Hematopoietic multipotent progenitor cell treated with erythropoietin and hydrocortisone succinate and interleukin-3 and kit ligand, for 6 days (in vitro differentiated cells): ENCODE results near the gene NUDT13.
A peak's percentile ranks its signal among the peaks of the same experiment; 100 is the strongest.

Source experiments
- DNase-seq: peaks from one replicate; pipeline ENCODE4 v3.0.0-alpha.2; 2015

The NUDT13 gene

DNA sequence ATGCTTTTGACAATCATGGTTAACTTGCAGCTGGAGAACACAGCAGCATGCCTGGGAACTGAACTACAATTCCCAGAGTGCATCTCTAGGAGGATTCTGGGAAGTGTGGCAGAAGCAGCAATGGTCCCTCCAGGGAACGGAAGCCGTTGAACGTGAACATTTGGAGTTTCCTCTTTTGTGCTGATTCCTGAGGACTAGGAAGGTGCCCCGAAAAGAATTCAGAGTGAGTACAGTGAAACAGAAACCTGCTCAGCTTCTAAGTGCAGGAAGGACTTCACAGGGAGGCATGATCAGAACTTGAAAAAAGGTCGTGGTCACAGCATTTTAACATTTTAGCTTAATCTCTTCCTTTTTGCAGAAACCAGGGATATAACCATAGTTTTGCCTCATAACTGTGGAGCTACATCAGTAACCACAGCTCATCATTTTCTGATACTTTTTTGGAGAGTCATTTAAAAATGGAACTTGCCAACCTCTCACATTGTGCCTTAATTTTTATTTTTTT is at the start of gene NUDT13:
Gene NUDT13, plus strand, starts transcription at position 111 of the 505 bp plus-strand sequence. CDS start 3,911 bp downstream, outside the sequence.
- DNase-seq = peak; percentile 92

DNA sequence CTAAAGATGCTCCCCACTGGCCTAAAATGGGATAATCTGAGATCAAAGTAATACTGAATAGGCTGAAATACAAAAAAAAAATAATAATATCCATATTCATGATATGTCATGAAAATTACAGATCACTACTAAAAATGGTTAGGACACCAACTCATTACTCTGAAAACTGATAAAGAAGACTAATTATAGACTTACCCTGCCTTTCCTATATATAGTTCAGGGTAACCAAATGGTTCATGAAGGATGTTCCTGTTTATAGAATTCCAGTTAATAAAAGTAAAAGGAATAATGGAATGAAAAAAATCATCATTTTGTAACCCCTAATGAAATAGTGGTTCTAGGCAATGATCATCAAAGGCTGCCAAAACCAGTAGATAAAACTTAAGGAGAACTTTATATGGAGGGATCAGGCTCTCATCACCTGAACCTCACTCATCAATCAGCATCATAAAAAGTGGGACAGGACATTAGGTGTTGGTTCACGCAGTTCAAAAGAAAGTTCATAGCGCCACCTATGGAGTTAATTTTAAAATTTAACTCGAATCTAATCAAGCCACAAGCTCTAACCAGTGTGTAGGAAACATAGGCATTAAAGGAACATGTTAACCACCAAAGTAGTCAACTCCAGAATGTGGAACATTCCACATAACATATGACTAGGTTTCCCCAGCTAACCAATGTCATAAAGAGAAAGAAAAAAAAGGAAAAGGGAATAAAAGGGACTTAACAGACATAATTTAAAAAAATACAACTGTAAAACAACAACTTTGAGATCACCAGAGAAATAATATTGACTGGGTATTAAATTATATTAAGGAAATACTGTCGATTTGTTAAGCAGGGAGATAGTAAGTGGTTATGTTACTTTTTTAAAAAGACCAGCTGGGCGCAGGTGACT is 49.3 kb upstream of the NUDT13 start:
- DNase-seq = peak; percentile 80

DNA sequence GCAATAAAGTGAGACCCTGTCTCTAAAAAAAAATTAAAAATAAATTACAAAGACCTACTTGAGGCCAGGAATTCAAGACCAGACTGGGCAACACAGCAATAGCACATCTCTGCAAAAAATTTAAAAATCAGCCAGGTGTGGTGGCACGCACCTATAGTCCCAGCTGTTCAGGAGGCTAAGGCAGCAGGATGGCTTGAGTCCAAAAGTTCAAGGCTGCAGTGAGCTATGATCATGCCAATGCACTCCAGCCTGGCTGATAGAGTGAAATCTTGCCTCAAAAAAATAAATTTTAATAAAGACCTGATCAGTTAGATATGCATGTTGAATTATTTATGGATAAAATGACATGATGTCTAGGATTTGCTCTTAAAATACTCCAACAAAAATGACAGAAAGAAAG is 48.5 kb upstream of the NUDT13 start:
- no peak for DNase-seq

DNA sequence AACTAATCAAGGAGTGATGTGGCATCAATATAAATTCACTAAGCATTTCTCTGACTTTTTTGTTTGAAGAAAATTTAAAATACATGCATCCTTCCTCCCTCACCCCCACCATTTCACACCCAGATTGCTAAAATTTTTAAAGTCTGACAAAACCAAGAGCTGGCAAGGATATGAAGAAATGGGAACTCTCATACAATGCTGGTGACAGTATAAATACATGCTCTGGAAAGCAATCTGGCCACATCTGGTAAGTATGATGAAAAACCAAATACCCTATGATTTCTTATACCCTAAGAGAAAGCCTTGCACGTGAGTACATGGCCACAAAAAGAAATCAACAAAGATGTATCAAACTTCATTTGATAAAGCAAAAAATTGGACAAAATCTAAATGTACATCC is 44.8 kb upstream of the NUDT13 start:
- DNase-seq = no peak

DNA sequence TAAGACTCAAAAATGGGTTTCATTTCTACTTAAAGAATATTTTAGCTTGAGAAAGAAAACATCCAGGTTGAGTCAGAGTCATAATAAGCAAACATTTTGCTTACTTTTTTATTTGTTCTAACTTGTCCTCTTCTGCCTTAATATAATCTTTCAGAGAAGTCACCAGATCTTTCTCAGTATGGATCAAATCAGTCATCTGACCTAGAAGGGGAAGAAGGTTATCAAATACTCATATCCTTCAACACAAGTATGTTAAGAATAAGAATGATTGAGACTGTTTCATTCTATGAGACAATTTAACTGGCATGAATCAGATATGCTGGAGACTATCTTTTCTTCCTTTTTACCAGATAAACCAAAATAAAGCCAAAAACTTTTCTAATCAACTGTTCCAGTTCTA is 36.6 kb upstream of the NUDT13 start:
- no peak for DNase-seq

DNA sequence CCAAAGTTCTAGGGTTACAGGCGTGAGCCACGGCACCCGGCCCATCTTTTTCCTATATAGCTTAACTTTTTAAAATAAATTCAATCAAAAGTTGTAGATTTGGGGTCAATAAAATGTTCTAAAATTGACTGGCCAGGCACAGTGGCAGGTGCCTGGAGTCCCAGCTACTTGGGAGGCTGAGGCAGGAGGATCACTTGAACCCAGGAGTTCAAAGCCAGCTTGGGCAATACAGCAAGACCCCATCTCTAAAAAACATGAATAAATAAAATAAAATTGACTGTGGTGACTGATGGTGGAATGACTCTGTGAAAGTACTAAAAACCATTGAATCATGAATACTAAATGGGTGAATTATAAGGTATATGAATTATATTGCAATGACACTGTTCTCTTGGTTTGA is 34.4 kb upstream of the NUDT13 start:
- DNase-seq = no peak

DNA sequence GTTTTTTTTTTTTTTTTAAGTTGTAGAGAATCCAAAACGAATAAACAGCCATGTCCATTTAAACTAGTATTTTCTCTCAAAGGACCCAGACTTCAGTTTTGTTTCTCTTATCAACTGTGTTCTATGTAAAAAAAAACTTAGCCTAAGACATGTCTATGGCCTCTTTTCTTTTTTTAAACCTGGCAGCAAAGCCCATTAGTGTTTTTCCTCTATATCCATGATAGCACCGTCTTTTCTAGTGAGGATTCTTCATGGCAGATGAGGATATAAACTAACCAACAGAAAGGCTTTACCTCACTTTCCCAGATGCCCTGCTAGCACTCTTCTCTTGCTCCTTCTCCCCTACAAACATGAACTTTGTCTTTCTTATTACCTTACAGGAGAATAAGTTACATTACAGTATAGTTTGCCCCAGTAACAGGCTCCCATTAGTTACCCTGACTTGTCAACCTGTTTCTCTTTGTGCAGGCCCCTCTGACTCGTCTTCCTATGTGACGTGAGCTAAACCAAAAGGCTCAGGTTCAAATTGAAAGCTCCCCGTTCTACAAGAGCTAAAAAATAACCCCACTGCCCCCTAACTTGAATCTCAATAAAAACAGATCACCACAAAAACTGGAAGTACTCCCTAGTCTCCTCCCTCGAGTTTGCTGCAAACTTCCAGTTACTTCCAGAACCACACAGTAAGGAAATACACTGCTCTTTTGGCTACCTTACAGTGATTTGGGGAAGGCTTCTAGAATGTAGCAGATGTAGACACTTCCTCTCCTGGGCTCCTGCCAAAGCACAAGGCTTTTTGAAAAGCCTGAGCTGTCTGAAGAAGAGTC is 33.7 kb upstream of the NUDT13 start:
- DNase-seq = peak; percentile 41

DNA sequence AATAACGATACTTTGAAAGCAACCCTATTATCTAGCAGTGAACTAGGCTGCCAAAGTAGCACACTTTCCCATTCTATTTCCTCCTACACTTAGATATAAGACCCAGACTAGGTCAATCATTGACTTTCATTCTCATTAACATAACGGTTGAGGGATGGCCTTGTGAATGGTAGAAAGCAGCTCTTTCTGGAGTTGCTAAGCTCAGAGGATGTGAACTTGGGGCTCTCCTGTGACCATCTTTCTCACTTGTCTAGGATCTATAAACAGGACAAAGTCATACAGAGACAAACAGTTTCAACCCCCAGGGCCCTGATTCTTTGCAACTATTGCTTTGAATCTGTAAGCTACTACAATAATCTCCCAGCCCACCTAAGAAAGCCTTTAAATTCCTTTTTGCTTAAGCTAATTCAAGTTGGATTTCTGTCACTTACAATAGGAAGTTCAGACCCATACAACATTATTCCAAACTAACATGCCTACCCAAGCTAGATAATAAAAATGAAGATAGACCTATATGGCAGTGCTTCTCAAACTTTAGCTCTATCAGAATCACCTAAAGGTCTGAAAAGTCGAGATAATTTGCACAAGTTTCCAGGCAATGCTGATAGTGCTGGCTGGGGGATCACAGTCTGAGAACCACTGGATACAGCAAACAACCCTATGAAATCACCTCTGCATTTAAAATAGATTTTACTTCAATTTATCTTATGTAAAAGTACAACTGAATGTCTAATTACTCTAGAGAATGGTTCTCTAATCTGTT is 30.3 kb upstream of the NUDT13 start:
- peak; percentile 51 for DNase-seq

DNA sequence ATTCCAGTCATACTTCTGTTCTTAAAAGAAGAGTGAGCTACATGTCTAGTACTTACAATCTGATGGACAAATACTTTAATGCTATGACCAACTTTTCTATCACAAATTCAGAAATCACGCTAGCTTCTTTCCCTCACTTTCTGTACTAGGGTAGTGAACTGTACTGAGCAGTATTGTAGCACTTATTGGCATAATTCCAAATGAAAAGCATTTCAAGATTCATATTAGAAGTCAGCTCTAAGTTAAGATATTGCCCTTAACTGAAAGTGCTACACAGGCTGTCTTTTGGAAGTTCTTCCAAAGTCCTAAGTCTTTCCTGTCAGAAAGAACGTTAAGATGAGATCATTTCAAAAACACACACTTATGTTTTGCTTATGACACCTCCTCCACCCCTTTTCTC is 27.0 kb upstream of the NUDT13 start:
- DNase-seq = no peak

DNA sequence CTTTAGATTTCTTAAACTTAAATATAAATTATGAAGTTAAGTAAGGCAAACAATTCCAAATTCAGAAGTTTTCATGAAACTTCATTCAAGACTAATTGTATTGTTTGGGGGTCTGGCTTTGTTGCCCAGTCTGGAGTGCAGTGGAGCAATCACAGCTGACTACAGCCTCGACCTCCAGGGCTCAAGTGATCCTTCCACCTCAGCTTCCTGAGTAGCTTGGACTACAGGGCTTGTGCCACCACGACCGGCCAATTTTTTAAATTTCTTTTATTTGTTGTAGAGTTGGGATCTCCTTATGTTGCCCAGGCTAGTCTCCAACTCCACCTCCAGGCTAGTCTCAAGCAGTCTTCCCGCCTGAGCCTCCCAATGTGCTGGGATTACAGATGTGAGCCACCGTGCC is 26.0 kb upstream of the NUDT13 start:
- DNase-seq = no peak

DNA sequence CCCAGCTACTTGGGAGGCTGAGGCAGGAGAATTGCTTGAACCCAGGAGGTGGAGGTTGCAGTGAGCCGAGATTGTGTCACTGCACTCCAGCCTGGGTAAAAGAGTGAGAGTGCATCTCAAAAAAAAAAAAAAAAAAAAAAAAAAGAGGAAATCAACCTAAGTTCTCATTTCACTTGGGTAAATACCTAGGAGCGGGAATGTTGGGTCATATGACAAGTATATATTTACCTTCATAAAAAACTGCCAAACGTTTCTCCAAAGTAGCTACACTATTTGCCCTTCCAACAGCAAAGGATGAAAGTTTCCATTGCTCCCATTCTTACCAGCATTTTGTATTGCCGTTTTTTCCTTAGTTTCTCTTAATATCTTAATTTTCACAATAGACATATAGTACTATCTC is 23.4 kb upstream of the NUDT13 start:
- no peak for DNase-seq

DNA sequence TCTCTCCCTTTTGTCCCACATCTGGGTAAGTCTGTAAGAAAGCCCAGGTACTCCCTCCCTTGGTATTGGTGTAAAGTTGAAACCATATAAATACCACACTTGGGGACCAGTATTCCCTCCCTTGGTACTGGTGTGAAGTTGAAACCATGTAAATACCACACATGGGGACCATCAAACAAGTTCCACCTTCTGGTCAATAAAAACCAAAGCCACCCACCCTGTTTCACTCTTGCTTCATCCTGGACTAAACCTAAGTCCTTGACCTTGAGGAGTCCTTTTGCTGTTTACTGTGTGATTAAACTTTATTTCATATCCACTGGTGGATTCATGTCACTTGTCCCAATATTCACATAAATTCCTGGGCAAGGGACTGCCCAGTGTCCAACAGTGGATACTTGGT is 22.0 kb upstream of the NUDT13 start:
- no peak for DNase-seq

DNA sequence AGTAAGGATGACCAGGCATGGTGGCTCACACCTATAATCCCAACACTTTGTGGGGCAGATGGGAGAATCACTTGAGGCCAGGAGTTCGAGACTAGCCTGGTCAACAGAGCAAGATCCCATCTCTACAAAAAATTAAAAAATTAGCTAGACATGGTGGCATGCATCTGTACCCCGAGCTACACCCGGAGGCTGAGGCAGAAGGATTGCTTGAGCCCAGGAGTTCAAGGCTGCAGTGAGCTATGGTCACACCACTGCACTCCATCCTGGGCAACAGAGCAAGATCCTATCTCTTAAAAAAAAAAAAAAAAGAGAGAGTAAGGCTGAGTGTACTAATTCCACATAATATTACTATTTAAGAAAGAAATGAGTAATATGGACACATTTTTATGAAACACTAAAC is 17.4 kb upstream of the NUDT13 start:
- no peak for DNase-seq

DNA sequence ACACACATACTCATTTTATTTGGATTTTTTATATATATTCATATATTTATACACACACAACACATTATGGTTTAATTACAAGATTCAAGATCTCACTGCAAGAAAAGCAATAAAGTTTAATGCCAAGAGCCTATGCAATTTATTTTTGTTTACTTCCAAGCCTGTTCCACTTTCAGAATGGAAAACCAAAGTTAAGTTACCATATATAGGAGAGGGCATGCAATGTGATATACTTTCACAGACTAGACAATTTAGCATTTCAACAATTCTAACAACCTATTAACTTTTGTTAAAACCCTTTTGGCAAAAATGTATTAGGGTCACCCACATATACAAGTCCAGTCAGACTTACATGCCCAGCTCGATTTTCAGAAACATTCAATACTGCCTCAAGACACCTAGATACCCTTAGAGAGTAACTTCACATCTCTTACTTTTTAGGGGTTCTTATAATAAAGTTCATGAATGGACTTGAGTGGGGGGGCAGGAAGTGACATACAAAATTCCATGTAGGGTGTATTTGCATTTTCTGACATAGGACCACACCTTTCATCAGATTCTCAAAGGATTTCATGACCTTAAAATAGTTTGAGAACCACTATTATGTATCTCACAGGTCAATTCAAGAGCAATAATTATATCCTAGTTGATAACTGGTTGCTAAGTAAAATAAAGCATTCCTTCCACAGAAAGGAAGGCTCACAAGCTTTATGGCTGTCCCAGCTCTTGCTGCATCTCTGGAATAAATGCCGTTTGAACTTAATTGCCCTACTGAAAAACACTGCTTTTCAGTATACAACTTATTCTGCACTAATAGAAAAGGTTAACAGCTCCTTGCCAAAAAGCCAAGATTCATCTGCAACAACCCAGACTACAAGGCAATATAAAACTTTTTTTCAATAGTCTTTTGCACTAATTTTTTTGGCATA is 16.1 kb upstream of the NUDT13 start:
- peak; percentile 36 for DNase-seq

DNA sequence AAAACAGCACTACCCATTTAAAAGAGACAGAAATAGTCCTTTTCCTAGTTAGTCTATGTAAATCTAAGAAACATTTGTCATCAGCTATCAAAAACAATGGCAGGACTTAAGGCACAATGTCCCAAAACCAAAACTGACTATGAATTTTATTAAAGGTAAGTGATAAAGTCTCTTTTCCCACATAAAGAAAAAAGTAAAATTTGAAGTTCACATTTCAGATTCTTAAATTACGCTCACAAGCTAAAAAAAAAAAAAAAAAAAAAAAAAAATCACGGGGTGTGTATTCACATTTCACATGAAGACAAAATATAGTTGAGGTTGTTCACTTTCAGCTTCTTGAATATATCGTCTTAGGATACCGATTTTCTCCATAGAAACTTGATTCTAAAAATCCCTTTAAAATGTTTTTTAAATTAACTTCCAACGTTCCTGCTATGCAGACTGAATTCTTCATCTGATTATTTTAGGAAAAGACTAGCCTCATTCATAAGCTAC is 15.2 kb upstream of the NUDT13 start:
- DNase-seq = no peak

DNA sequence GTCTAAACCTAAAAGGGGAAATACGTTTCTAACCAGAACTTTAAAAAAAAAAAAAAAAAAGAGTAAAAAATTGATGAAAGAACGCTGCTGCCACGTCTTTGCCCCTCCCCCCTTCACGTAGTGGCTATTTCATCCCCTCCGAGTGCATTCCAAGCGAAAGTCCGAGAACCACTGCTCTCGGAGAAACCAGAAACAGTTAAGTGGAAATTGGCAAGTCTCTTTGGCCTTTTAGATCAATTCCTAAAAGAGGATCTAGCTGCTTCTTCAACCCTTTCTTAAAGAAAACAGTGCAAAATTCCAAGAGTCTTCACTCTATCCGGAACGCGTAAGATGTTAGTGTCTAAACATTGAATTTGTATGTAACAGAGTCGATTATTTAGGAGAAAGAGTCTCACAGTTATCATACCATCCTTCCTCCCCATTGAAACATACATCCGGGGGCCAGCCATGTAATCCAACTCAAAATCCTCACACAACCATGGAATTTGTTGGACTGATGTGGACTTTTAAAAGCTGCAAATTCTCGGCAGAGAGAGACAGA is 14.7 kb upstream of the NUDT13 start:
- DNase-seq = peak; percentile 73

DNA sequence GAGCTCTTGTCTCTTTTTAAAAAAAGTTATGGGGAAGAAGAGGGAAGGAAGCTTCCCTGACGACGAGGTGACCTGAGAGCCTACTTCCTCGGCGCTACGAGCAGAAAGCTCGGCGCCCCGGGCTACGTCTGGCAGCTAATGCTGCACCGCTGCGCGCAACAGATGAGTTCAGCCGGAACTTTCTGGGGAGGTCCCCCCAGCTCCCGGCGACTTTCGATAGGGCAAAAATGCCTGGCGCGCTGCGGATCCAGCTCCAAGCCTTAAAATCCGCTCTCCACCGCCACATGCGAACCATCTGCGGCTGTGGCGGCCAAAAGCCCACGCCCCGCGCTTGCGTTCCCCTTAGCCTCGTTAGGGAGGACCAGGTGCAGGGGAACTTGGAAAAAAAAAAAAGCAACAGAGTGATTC is 14.2 kb upstream of the NUDT13 start:
- DNase-seq = peak; percentile 86

DNA sequence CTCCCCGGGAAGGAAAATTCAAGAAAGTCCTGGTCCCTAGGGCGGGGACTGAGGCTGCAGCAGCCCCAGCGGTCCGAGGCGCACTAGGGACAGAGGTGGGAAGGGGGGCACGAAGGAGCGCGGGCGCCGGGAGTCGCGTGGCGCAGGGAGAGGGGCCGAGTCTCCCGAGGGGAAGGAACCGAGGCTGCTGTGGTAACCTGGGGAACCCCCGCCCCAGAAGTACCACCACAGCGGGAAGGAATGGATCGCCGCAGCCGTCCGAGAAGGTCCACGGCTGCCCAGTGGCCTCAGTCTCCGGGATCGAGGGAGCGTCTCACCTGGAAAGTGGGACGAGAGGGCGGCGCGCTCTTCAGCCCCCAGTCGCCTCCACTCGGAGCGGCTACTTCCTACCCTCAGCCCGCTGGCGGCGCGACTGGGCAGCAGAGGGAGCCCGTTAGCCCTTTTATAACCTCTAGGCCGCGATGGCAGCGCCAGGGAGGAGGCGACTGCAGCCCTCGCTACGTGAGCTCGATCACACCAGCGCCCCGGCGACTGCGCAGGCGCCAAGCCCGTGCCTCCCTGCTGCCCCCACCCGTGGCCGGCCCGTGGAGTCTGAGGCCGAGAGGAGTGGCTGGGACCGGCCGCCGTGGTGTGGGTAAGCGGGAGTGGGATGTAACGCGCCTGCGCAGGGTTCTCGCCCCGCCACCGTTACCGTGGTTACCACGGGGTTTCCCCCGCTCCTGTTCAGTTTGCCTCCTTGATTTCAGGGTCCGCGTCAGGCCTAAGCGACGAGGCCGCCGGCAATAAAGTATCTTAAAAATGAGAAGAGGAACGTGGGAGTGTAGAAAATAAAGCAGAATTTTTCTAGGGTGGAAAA is 13.6 kb upstream of the NUDT13 start, which contains the start of gene P4HA1:
Gene P4HA1, minus strand, starts transcription at position 418 of the 856 bp plus-strand sequence. CDS start 21,983 bp downstream, outside the sequence.
- peak; percentile 97 for DNase-seq

DNA sequence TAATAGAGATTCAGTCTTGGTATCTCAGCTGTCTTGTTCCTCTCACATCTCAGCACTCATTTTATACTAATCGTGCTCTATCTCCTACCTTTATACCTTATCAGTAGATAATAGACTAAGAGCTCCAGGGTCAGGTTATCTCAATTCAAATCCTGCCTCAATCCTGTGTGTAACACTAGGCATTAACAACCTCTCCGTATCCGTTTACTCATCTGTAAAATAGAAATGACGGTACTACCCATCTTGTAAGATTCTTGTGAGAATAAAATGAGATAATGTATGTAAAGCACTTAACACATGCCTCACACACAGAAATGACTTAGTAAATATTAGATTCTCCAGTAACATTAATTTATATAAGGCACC is 13.0 kb upstream of the NUDT13 start:
- no peak for DNase-seq

DNA sequence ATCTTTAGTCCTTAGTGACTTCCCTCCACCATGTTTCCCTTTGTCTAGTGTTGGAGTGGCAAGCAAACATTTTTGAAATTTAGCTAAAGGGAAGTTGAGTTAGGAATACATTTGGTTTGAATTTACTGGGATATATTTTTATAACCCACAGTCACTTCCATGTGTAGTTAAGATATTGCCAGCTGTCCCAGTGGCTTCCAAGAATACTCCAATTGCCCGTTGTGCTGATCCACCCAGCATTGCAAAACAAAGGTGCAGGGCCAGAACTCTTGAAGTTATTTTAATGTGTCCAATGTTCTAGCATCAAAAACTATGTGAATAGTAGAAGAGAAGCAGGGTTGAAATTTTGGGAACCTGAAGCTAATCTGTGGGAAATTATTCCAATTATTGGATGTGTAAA is 11.1 kb upstream of the NUDT13 start:
- no peak for DNase-seq
